Kidney (tissue), 14 donors: Measurements from ENCODE around the gene LRRC39. TPM values are rescaled to one million over a fixed set of nuclear protein-coding genes. Genes with fewer than 3 reads are reported as not detected.

Experiments
- DNase-seq, 5 donors: peaks; one replicate each; pipeline ENCODE4 v3.0.0-alpha.2; 2013 to 2020
- FAIRE-seq: peaks from 2 replicates; lab custom pipeline; 2012; peaks lifted over from hg19 to GRCh38; lab: Jason Lieb, UNC
- H3K27ac ChIP-seq, 2 donors: one replicate each; pipeline ENCODE4 v1.7.0; 2013; ENCODE audit warnings: low read depth in 2 of 2, low read length in 2 of 2, inconsistent platforms in 1 of 2
- H3K27me3 ChIP-seq: one replicate; pipeline ENCODE4 v1.7.1; 2013; ENCODE audit warnings: low read length, inconsistent platforms; ENCODE audit not compliant: control insufficient read depth, insufficient read depth
- H3K36me3 ChIP-seq, 3 donors: one replicate each; pipeline versions ENCODE4 v1.7.0 to v1.7.1; 2013; ENCODE audit warnings: low read length in 3 of 3, control low read depth in 1 of 3, inconsistent platforms in 1 of 3; ENCODE audit not compliant: insufficient read depth in 3 of 3, control insufficient read depth in 2 of 3
- H3K4me1 ChIP-seq, 3 donors: one replicate each; pipeline versions ENCODE4 v1.7.0 to v1.7.1; 2013; ENCODE audit warnings: low read length in 3 of 3, inconsistent platforms in 1 of 3, low read depth in 1 of 3; ENCODE audit not compliant: control insufficient read depth in 2 of 3, insufficient read depth in 2 of 3
- H3K4me3 ChIP-seq, 3 donors: one replicate each; pipeline versions ENCODE4 v1.7.0 to v1.8.1; 2013; ENCODE audit warnings: low read length in 3 of 3, control low read depth in 1 of 3, inconsistent platforms in 1 of 3
- H3K9ac ChIP-seq, 3 donors: one replicate each; pipeline versions ENCODE4 v1.7.0 to v1.7.1; 2013; ENCODE audit warnings: low read length in 3 of 3, control low read depth in 1 of 3, inconsistent platforms in 1 of 3
- H3K9me3 ChIP-seq, 3 donors: one replicate each; pipeline versions ENCODE4 v1.7.0 to v1.7.1; 2013; ENCODE audit warnings: low read length in 3 of 3, control low read depth in 1 of 3, inconsistent platforms in 1 of 3; ENCODE audit not compliant: control insufficient read depth in 2 of 3, insufficient read depth in 1 of 3
- CTCF ChIP-seq: IDR thresholded peaks from 3 replicates; pipeline ENCODE4 v1.5.1; 2012; ENCODE audit warnings: mild to moderate bottlenecking, moderate library complexity, borderline replicate concordance; ENCODE audit not compliant: insufficient read depth; ENCODE audit errors: extremely low read depth
- intact Hi-C: fragments of 100-400 bp; cut with DNase I; formaldehyde crosslinking; loops from one replicate; pipeline ENCODE4 v1.11.1; 2022
- polyA plus RNA-seq: library from polyadenylated mRNA; stranded (reverse); fragments of 350-450 nt; fragmentation: Illumina TruSeq; extraction: RNeasy Lipid Tissue Mini Kit (QIAGEN cat#74804); gene quantifications from one replicate; pipeline ENCODE4 v1.2.3, GENCODE V29; 2014; ENCODE audit warnings: low read depth, low replicate concordance; ENCODE audit not compliant: insufficient read depth
- total RNA-seq: library from RNA; stranded (reverse); fragmentation: NEBNext Ultra II Directional; extraction: Animal tissue kit (Norgen Biotek cat#: 25700); gene quantifications from one replicate; pipeline ENCODE4 v1.2.1, GENCODE V29; 2021
- donor health status: control.
- donor health status: control.
- donor health status: control.
- donor health status: control.
- donor health status: control.
- donor health status: DM: yes; HTN: yes; CAD: no.
- donor health status: Normal renal cell carcinoma (clear cell type).

Gene LRRC39
- total and polyA plus RNA-seq, 2 donors from 2014 or later = 0.35 to 0.45 TPM

DNA sequence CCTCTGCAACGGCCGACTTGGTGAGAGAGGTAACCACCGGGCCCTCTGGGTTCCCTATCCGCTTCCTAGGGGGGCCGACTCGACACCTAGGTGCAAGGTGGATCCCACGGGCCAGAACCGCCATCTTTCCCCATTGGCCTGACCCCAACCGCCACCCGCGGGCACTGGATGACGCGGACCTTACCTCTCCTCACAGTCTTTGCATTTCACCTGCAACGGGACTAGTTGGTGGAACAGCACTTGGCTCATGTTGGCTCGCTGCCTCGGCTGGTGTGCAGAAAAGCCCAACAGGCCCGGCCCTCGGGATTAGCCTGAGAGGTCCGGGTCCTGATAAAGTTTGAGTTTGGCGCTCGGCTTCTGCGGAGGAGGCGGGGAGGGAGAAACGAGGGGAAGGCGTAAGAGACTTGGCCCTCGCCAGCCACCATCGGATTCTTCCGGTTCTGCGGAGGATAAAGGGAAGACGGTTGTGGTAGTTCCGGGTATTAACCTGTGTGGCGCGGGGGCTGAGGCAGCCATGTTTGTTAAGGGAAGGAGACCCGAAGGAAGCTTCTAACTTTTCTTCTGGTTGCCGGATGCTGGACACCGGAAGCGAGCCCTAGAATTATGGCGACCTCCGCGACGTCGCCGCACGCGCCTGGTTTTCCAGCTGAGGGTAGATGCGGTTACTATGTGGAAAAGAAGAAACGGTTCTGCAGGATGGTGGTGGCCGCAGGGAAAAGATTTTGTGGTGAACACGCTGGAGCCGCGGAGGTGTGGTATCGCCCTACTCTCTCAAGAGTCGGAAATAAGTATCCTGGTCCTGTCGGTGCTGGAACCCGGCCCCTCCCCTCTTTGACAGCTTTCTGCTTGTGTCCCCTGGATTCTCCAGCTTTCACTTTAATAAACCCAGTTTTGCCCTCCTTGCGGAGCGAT, 45.2 kb downstream of the LRRC39 start, which contains the start of the genes SASS6 and TRMT13:
SASS6 (minus strand) TSS at position 365 of the 912 bp plus-strand sequence; CDS start at position 249, 116 bp downstream.
TRMT13 (plus strand) TSS at position 598 of the 912 bp plus-strand sequence; CDS start at position 604, 6 bp downstream.
- peak within 1 kb of the TSS; percentile 94 to 96 (median 95) for H3K4me3 ChIP-seq
- intact Hi-C loops = no loop called here
- H3K36me3 ChIP-seq = peaks cover 2 to 5% (median 4%) of the 10 kb centered on the region in 3 donors
- H3K9me3 ChIP-seq = no peaks in the 10 kb centered on the region
- H3K27me3 ChIP-seq = no peaks in the 10 kb centered on the region
- TF ChIP-seq CTCF = peak; percentile 15
- H3K9ac ChIP-seq = peak within 1 kb of the TSS; percentile 70 to 89 (median 70)
- peak; percentile 97 to 99 (median 99) for DNase-seq
- peak; percentile 93 for FAIRE-seq
- H3K4me1 ChIP-seq = peaks cover 0 to 13% (median 2%) of the 10 kb centered on the region in 3 donors
- H3K27ac ChIP-seq = peak within 1 kb of the TSS; percentile 23 to 57

DNA sequence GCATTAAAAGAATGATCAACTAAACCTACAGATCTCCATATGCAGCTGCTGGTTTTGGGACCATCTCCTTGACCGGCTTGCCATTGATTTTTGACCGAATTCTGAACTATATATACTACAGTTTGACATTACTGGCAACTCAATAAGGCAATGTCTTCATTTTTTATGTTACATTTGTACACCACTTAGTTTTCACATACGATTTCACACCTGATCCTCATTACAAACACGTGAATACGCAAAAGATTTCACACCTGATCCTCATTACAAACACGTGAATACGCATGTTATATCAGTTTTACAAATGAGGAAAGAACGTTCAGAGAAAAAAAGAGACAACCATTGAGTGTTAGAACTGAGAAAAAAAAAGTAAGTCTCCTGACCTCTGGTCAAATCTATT, 46.4 kb downstream of the LRRC39 start:
- Histone ChIP-seq H3K4me1 (peaks cover 0 to 13% (median 2%) of the 10 kb centered on the region in 3 donors), H3K4me3 (peak overlapping the region in 2 of 3 donors; percentile 95 to 96), H3K36me3 (no peaks in the 10 kb centered on the region), H3K27ac (no peak overlapping the region), H3K9ac (peak overlapping the region in 1 of 3 donors; percentile 52), H3K27me3 (no peaks in the 10 kb centered on the region), H3K9me3 (no peaks in the 10 kb centered on the region)
- TF ChIP-seq CTCF = no peak
- no peak for FAIRE-seq
- intact Hi-C loops = no loop called here
- DNase-seq = peak in 1 of 5 donors; percentile 0

- peaks cover 0 to 13% (median 2%) of the 10 kb centered on the region in 3 donors for H3K4me1 ChIP-seq
- intact Hi-C loops = no loop called here
- H3K27ac ChIP-seq = no peak overlapping the region
- H3K9me3 ChIP-seq = no peaks in the 10 kb centered on the region
- no peaks in the 10 kb centered on the region for H3K27me3 ChIP-seq
- no peak for FAIRE-seq
- no peak overlapping the region for H3K9ac ChIP-seq
- no peaks in the 10 kb centered on the region for H3K36me3 ChIP-seq
- DNase-seq = no peak
- no peak overlapping the region for H3K4me3 ChIP-seq
- TF ChIP-seq CTCF = no peak
Observed at GRCh38 chr1:100130552-100131077, 47.4 kb downstream of the LRRC39 start.
